Panc1 (cell line): ENCODE measurements around the gene FAR2. TPM values are rescaled to one million over a fixed set of nuclear protein-coding genes. Genes with fewer than 3 reads are reported as not detected.

ENCODE experiments used
- ATAC-seq: fragments of 200-7000 bp; cut with Tn5 transposase; 2 replicates; pipeline ENCODE4 v1.9.1; 2020; ENCODE audit warnings: mild to moderate bottlenecking, moderate library complexity
- BruUV-seq: library from RNA; stranded (reverse); fragments of 400-500 nt; replicated peaks from 2 replicates; lab custom pipeline; 2021; lab: Mats Ljungman, UMichigan
- CTCF ChIA-PET: fragments of 300-600 bp; sonication (Branson Sonifier 250); formaldehyde crosslinking; loops from one replicate; lab custom pipeline; 2022; ENCODE audit warnings: antibody characterized with exemption; lab: Charles Lee
- POLR2A ChIA-PET: fragments of 300-600 bp; sonication (Branson Sonifier 250); formaldehyde crosslinking; loops from one replicate; lab custom pipeline; 2022; ENCODE audit warnings: antibody characterized with exemption; lab: Charles Lee
- DNase-seq: peaks from one replicate; pipeline ENCODE4 v3.0.0-alpha.2; 2010; ENCODE audit warnings: low read depth, low spot score
- H3K27ac ChIP-seq: 2 replicates; pipeline ENCODE4 v1.5.1; 2011; ENCODE audit warnings: mild to moderate bottlenecking, low read length, inconsistent platforms
- H3K27me3 ChIP-seq: fragments of 200-500 bp; sonication (Bioruptor generic); 2 replicates; pipeline ENCODE4 v1.6.0; 2014; ENCODE audit warnings: low read length, inconsistent platforms; ENCODE audit not compliant: control insufficient read depth, insufficient read depth
- H3K36me3 ChIP-seq: fragments of 200-500 bp; sonication (Bioruptor generic); 2 replicates; pipeline ENCODE4 v1.5.1; 2014; ENCODE audit warnings: inconsistent platforms, mild to moderate bottlenecking, low read length, moderate library complexity; ENCODE audit not compliant: control insufficient read depth, insufficient read depth
- H3K4me1 ChIP-seq: 2 replicates; pipeline ENCODE4 v1.5.1; 2011; ENCODE audit warnings: inconsistent platforms, mild to moderate bottlenecking, low read length, moderate library complexity; ENCODE audit not compliant: control insufficient read depth, insufficient read depth
- H3K4me3 ChIP-seq, 2 experiments: 2 replicates each; pipeline ENCODE4 v1.5.1; 2011 to 2012; ENCODE audit warnings: low read depth in 2 of 2, low read length in 2 of 2, mild to moderate bottlenecking in 2 of 2, inconsistent platforms in 1 of 2, moderate library complexity in 1 of 2
- H3K9me3 ChIP-seq: fragments of 200-500 bp; sonication (Bioruptor generic); 2 replicates; pipeline ENCODE4 v1.5.1; 2014; ENCODE audit warnings: low read depth, mild to moderate bottlenecking, inconsistent platforms, low read length, moderate library complexity; ENCODE audit not compliant: control insufficient read depth, insufficient read depth
- POLR2AphosphoS5 ChIP-seq: IDR thresholded peaks from 2 replicates; pipeline ENCODE4 v1.6.1; 2012; ENCODE audit warnings: mild to moderate bottlenecking, low read depth, low read length, moderate library complexity
- SIN3A ChIP-seq: IDR thresholded peaks from 2 replicates; pipeline ENCODE4 v1.6.1; 2012; ENCODE audit warnings: low read depth, mild to moderate bottlenecking, low read length, moderate library complexity, borderline replicate concordance; ENCODE audit not compliant: insufficient read depth
- TCF7L2 ChIP-seq: IDR thresholded peaks from 2 replicates; pipeline ENCODE4 v1.6.1; 2011; ENCODE audit warnings: mild to moderate bottlenecking, low read depth, low read length, inconsistent platforms
- in situ Hi-C: cut with HindIII; loops from 2 replicates; pipeline ENCODE4 v1.10.0; 2016; ENCODE audit warnings: low sequenced_read_pairs, low pct_unique_long_range_greater_than_20kb
- intact Hi-C: fragments of 100-400 bp; cut with micrococcal nuclease; formaldehyde crosslinking; loops from one replicate; pipeline ENCODE4 v1.10.0; 2022; ENCODE audit not compliant: unreplicated experiment
- total RNA-seq: library from RNA; stranded (reverse); gene quantifications from one replicate; pipeline ENCODE4 v1.2.1, GENCODE V29; 2021; ENCODE audit not compliant: unreplicated experiment
- TF ChIP-seq, protein P1 (sequence below): fragments of 450-650 bp; IDR thresholded peaks from 2 replicates; pipeline ENCODE4 v1.5.1; 2017; ENCODE audit warnings: mild to moderate bottlenecking
- TF ChIP-seq, protein P2 (sequence below), 2 experiments: IDR thresholded peaks; 2 replicates each; pipeline ENCODE4 v1.6.1; 2011 to 2012; ENCODE audit warnings: low read depth in 2 of 2, control low read depth in 1 of 2, low read length in 1 of 2, mild to moderate bottlenecking in 1 of 2, moderate library complexity in 1 of 2; ENCODE audit not compliant: insufficient read depth in 1 of 2

FAR2 gene
- total RNA-seq, 1 experiment from 2014 or later: 6.2 TPM

DNA sequence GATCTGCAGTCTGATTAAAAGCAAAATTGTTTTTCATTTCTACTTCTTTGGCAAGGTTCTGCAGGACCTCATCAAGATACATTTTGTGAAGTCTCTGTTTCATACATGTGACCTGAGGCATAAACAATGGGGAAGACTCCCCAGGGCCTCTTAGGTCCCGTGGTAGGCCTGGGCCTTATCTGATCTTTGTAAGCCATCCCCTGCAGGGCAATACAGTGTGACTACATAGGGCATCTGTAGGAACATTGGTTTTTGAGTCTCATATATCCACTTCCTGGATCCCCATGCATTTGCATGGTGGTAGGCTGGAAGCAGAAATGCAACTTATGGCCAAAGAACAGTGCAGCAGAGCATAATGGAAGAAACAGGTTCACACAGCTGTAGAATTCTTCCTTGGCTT lies 6.0 kb downstream of the FAR2 start:
- BruUV-seq: no TSS peak
- no peak for TF ChIP-seq POLR2AphosphoS5
- TF ChIP-seq, protein P1, sequence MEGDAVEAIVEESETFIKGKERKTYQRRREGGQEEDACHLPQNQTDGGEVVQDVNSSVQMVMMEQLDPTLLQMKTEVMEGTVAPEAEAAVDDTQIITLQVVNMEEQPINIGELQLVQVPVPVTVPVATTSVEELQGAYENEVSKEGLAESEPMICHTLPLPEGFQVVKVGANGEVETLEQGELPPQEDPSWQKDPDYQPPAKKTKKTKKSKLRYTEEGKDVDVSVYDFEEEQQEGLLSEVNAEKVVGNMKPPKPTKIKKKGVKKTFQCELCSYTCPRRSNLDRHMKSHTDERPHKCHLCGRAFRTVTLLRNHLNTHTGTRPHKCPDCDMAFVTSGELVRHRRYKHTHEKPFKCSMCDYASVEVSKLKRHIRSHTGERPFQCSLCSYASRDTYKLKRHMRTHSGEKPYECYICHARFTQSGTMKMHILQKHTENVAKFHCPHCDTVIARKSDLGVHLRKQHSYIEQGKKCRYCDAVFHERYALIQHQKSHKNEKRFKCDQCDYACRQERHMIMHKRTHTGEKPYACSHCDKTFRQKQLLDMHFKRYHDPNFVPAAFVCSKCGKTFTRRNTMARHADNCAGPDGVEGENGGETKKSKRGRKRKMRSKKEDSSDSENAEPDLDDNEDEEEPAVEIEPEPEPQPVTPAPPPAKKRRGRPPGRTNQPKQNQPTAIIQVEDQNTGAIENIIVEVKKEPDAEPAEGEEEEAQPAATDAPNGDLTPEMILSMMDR: no peak
- TF ChIP-seq, protein P2, sequence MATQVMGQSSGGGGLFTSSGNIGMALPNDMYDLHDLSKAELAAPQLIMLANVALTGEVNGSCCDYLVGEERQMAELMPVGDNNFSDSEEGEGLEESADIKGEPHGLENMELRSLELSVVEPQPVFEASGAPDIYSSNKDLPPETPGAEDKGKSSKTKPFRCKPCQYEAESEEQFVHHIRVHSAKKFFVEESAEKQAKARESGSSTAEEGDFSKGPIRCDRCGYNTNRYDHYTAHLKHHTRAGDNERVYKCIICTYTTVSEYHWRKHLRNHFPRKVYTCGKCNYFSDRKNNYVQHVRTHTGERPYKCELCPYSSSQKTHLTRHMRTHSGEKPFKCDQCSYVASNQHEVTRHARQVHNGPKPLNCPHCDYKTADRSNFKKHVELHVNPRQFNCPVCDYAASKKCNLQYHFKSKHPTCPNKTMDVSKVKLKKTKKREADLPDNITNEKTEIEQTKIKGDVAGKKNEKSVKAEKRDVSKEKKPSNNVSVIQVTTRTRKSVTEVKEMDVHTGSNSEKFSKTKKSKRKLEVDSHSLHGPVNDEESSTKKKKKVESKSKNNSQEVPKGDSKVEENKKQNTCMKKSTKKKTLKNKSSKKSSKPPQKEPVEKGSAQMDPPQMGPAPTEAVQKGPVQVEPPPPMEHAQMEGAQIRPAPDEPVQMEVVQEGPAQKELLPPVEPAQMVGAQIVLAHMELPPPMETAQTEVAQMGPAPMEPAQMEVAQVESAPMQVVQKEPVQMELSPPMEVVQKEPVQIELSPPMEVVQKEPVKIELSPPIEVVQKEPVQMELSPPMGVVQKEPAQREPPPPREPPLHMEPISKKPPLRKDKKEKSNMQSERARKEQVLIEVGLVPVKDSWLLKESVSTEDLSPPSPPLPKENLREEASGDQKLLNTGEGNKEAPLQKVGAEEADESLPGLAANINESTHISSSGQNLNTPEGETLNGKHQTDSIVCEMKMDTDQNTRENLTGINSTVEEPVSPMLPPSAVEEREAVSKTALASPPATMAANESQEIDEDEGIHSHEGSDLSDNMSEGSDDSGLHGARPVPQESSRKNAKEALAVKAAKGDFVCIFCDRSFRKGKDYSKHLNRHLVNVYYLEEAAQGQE (IDR thresholded peaks at IDR 0.05; ENCODE audit: insufficient read depth in 1 of 2, low read depth in 2 of 2, low read length in 1 of 2): no peak
- DNase-seq (no peak), ATAC-seq (no peak)
- intact Hi-C loops (no loop called here), in situ Hi-C loops (no loop called here)
- Histone ChIP-seq H3K27ac (no peak overlapping the region), H3K36me3 (no peaks in the 10 kb centered on the region), H3K27me3 (peaks cover 2% of the 10 kb centered on the region; the same call in 1 of the 2 replicates), H3K9me3 (no peaks in the 10 kb centered on the region), H3K4me1 (no peaks in the 10 kb centered on the region), H3K4me3 (no peak overlapping the region)
- CTCF ChIA-PET: no interaction called here
- POLR2A ChIA-PET: no interaction called here

DNA sequence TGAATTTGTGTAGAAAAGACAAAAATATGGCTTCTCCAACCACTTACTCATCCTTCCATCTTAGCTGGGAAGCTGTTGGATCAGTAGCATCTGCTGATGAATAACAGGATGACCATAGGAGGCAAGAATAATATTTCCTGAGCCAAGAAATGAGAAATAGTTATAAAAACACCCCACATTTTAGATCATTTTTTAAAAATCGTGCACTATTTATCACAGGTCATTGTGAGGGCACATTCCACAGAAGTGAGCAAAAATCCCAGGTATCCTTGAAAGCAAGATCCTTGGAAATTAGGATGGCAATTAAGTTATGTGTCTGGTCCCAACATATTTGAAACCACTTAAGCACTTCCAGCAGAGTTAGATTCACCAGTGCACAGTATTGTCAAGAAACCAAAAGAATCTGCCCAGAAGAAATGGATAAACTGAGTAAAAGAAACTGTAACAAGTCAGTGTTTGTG lies 8.4 kb downstream of the FAR2 start:
- CTCF ChIA-PET: no interaction called here

More for the DNA sequence above, 8.4 kb downstream of the FAR2 start:
- no peaks in the 10 kb centered on the region for H3K36me3 ChIP-seq
- H3K27ac ChIP-seq: no peak overlapping the region
- POLR2A ChIA-PET: interaction anchor here (0.5 kb wide), 1 partner anchor 401 kb away, joined by 4 read pairs; no protein-coding TSS in a partner anchor
- TF ChIP-seq, protein P1: no peak
- TF ChIP-seq SIN3A (no peak), POLR2AphosphoS5 (no peak), TCF7L2 (no peak)
- TF ChIP-seq, protein P2 (IDR thresholded peaks at IDR 0.05; ENCODE audit: insufficient read depth in 1 of 2, low read depth in 2 of 2, low read length in 1 of 2): no peak
- H3K4me1 ChIP-seq: no peaks in the 10 kb centered on the region
- DNase-seq: no peak
- ATAC-seq: no peak
- in situ Hi-C loops: no loop called here
- H3K4me3 ChIP-seq: no peak overlapping the region
- BruUV-seq: no TSS peak
- H3K9me3 ChIP-seq: no peaks in the 10 kb centered on the region
- intact Hi-C loops: no loop called here
- no peaks in the 10 kb centered on the region for H3K27me3 ChIP-seq
